IPS DF 19.7 (cell line): ENCODE results near the gene BTNL8.
"Not testable (repeated sequence)": the region's sequence is repeated elsewhere in the genome, so short reads cannot be mapped to it uniquely, and the experiment has no call there.

Experiments used
- DNase-seq: peaks from one replicate; pipeline ENCODE4 v3.0.0-alpha.2; 2013; ENCODE audit warnings: low read depth, low spot score

BTNL8 gene

DNA sequence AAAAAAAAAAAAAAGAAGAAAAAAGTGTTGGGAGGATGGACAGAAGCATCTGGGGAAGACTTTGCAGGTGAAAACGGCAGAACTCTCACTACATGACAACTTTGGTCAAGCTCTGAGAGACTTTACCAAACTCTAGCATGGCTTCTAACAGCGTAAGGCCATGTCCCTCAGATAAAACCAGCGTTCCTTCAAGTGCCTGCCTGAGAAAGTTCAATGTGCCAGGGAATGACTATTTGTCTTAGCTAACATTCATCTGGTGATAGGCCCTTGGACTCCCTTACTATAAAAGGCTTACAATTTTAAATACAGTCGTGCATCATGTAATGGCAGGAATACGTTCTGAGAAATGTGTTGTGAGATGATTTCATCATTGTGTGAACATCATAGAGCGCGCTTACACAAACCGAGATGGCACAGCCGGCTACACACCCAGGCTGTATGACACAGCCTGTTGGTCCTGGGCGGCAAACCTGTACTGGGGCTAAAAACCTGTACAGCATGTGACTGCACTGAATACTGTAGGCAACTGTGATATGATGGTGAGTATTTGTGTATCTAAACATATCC, 23.0 kb upstream of the BTNL8 start:
- no peak for DNase-seq

DNA sequence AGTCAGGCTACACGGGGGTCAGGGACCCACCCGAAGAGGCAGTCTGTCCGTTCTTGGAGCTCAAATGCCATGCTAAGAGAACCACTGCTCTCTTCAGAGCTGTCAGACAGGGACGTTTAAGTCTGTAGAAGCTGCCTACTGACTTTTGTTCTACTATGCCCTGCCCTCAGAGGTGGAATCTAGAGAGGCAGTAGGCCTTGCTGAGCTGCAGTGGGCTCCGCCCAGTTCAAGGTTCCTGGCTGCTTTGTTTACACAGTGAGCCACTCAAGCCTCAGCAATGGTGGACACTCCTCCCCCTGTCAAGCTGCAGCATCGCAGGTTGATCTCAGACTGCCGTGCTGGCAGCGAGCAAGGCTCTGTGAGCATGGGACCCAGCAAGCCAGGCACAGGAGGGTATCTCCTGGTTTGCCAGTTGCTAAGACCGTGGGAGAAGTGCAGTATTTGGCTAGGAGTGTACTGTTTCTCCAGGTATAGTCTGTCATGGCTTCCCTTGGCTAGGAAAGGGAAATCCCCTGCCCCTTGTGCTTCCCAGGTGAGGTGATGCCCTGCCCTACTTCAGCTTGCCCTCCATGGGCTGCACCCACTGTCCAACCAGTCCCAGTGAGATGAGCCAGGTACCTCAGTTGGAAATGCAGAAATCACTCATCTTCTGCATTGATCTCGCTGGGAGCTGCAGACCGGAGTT, 13.0 kb upstream of the BTNL8 start:
- DNase-seq: peak; percentile 23

DNA sequence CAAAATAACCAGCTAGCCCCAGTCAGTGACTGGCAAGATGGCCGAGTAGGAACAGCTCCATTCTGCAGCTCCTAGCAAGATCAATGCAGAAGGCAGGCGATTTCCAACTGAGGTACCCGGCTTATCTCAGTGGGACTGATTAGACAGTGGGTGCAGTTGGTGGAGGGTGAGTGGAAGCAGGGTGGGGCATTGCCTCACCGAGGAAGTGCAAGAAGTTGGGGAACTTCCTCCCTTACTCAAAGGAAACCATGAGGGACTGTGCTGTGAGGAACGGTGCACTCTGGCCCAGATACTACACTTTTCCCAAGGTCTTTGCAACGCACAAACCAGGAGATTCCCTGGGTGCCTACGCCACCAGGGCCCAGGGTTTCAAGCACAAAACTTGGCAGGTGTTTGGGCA, 9.6 kb upstream of the BTNL8 start:
- no peak for DNase-seq

- DNase-seq: not testable (repeated sequence)
These were observed 3.6 kb upstream of the BTNL8 start for GRCh38 chr5:180895330-180895729.

DNA sequence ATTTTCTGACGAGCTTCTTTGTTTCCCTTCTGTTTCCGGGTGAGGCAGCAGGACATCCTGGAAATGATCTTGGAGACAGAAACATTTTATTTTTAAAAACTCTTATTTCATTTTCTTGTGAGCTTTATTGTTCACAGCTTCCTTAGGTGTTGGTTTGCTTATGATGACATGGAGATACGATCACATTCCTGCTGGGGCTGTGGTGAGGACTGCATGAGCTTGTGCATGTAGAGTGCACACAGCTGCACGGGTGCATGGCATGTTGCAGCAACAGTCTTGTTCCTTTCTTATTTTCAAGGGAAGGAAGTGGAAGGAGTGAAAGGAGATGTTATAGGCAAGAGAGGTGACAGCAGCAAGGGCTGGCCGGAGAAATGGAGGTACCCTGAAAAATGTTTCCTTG, 1.2 kb downstream of the BTNL8 start:
- no peak for DNase-seq

DNA sequence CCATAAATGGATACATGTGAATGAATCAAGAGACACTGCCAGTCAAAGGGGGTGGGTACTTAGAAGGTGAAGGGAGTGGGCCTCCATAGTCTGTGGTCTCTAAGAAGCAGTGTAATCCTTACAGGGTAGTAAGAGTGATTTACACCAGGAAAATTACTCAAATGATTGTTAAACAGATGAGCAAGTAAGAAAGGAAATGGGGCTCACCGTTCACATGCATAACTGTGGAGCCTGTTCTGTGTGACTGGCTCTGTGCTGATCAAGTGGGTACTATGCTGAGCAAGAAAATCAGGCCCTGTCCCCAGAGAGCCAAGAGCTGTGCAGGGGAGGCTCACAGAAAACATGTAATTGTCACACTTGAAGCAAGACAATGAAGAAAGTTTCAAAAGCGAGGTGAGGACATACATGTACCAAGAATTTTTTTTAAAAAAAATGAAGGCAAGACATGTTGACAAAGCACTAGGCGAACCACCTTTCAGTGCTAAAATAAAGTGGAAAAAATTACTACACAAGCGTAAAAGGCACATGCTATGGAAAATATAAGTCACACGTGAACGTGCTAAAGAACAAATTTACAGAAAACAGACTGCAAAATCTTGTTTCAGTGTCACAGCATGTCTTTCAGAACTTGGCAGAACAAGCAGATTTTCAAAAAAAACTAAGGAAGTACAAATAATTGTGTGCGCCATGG, 2.5 kb downstream of the BTNL8 start:
- no peak for DNase-seq

DNA sequence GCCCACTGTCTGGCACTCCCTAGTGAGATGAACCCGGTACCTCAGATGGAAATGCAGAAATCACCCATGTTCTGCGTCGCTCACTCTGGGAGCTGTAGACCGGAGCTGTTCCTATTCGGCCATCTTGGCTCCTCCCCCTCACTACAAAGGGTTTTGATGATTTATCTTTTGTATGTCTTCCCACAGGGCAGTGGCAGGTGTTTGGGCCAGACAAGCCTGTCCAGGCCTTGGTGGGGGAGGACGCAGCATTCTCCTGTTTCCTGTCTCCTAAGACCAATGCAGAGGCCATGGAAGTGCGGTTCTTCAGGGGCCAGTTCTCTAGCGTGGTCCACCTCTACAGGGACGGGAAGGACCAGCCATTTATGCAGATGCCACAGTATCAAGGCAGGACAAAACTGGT, 9.4 kb downstream of the BTNL8 start:
- DNase-seq: no peak

- no peak for DNase-seq
These were observed 10.2 kb downstream of the BTNL8 start for GRCh38 chr5:180908998-180909731.

DNA sequence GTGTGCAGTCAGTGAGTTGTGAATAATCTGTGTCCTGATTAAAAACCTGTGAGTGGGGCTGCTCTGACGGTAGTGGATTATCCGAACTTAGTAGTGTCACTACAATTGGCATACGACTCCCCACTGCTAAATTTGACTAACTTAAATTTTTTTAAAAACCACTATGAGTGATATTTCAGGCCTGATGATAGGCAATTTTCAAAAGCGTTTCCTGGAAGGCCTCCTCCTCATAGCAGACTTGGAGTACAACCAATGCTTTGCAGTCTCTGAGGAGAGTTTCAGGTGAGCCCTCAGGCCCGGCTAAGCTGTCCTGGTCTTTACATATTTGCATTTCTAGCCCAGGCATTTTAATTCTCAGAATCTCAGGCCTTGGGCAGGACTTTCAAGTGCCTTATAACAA, 10.8 kb downstream of the BTNL8 start:
- DNase-seq: no peak

DNA sequence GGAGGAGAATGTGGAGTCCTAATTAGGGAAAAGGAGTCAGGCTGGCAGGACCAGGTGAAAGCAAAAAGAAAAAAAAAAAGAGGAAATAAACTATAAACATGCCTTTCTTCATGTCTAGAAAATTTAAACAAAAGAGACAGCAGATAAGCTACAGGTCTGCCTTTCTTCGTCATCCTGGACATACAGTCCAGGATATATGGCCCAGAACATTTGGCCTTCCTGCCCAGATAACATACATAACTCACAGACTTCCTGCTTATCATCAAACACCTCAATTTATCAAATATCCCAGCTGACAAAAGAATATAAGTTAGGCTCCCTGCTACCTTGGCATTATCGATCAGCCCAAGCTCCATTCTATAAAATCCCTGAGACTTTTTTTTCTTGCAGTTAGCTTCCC, 11.2 kb downstream of the BTNL8 start:
- DNase-seq: no peak

DNA sequence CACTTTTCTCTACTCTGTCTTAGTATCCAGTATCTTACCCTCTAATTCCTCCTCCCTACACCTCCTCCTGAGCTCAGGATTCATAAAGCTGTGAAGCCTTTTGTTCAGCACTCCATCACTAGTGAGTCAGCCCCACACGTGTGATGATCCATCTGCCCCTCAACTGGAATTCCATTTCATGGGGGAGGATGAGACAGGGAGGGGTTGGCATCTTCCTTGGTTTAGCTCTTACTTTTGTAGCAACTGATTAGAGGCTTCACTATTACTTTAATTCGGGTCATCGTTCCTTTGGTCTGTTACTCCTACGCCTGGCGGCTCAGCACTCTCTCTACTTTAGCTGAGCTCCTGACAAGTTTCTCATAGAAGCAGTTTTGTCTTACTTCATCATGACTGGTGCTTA, 11.8 kb downstream of the BTNL8 start:
- DNase-seq: no peak

- DNase-seq: no peak
These were observed 15.7 kb downstream of the BTNL8 start for GRCh38 chr5:180914646-180915045.

GRCh38 chr5:180915924-180916323, 17.0 kb downstream of the BTNL8 start:
- no peak for DNase-seq

GRCh38 chr5:180918380-180918779, 19.4 kb downstream of the BTNL8 start:
- no peak for DNase-seq

DNA sequence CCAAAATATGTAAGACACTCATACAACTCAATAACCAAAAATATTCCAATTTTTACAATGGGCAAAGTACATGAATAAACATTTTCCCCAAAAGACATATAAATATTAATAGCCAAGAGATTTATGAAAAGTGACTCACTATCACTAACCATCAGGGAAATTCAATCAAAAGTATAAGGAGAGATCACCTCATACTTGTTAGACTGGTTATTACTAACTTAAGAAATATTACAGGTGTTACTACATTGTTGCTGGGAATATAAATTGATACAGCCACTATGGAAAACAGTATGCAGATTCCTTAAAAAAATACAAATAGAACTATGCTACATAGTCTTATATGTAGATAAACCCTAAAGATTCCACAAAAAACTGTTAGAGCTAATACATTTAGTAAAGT, 21.8 kb downstream of the BTNL8 start:
- no peak for DNase-seq

- DNase-seq: no peak
These were observed 24.0 kb downstream of the BTNL8 start for GRCh38 chr5:180922932-180923331.

GRCh38 chr5:180932660-180933059, 33.7 kb downstream of the BTNL8 start:
- no peak for DNase-seq

- DNase-seq: no peak
These were observed 36.2 kb downstream of the BTNL8 start for GRCh38 chr5:180935203-180935602.

- no peak for DNase-seq
These were observed 39.3 kb downstream of the BTNL8 start for GRCh38 chr5:180938294-180938693.

DNA sequence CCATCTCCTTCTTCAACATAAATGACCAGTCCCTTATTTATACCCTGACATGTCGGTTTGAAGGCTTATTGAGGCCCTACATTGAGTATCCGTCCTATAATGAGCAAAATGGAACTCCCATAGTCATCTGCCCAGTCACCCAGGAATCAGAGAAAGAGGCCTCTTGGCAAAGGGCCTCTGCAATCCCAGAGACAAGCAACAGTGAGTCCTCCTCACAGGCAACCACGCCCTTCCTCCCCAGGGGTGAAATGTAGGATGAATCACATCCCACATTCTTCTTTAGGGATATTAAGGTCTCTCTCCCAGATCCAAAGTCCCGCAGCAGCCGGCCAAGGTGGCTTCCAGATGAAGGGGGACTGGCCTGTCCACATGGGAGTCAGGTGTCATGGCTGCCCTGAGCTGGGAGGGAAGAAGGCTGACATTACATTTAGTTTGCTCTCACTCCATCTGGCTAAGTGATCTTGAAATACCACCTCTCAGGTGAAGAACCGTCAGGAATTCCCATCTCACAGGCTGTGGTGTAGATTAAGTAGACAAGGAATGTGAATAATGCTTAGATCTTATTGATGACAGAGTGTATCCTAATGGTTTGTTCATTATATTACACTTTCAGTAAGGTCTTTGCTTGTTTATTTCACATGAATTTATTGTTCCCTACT, 51.5 kb downstream of the BTNL8 start:
- no peak for DNase-seq

DNA sequence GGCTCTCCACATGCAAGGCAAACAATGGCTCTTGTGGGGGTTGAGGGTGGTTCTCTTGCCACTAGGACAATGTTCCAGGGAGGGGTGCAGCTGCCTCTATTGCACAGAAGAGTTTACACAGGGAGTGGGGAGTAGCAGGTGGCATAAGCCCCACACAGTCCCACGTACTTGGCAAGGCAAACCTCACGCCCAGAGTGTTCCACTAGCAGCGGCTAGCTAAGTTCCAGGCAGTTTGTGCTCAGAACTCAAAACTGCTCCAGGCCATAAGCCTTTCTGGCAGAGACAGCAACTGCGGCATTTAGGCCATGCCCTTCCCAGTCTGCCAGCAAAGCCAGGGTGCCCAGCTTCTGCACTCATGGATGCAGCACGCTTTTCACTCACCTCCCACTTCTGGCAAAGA, 60.7 kb downstream of the BTNL8 start:
- DNase-seq: no peak

DNA sequence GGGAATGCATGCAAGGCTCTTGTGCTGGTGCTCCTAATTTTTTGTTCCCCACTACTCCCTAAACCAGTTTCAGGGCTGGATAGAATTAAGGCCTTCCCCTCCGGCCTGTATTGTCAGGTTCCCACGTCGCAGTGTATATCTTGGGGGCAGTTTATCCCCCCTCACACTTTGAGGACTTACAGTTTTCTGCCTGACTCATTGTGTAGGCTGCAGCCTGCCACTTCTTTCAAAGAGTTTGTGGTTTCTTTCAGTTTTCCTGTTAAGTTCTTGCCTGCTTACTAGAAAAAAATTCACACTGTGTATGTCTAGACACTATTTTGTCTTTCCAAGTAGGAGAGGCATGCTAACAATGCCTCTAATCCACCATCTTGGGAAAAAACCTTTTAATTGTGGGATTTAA, 61.2 kb downstream of the BTNL8 start:
- DNase-seq: no peak
